Endothelial cell of umbilical vein (primary cell): Measurements from ENCODE around the gene ERI2. TPM values are rescaled to one million over a fixed set of nuclear protein-coding genes. Genes with fewer than 3 reads are reported as not detected.

ENCODE experiments used
- BruUV-seq: library from RNA; stranded (reverse); fragments of 400-500 nt; replicated peaks from 2 replicates; lab custom pipeline; 2021; lab: Mats Ljungman, UMichigan
- CTCF ChIA-PET: fragments of 300-600, 350-600 bp; sonication (Branson Sonifier 250); formaldehyde crosslinking; loops from one replicate; lab custom pipeline; 2021; ENCODE audit warnings: antibody characterized with exemption, inconsistent platforms; lab: Charles Lee
- POLR2A ChIA-PET: fragments of 300-600, 350-600 bp; sonication (Branson Sonifier 250); formaldehyde crosslinking; loops from one replicate; lab custom pipeline; 2021; ENCODE audit warnings: antibody characterized with exemption, inconsistent platforms; lab: Charles Lee
- DNase-seq: peaks from one replicate; pipeline ENCODE4 v3.0.0-alpha.2; 2011; ENCODE audit warnings: low read depth, low spot score
- FAIRE-seq: peaks from 2 replicates; lab custom pipeline; 2011; peaks lifted over from hg19 to GRCh38; lab: Jason Lieb, UNC
- H2AFZ ChIP-seq: 2 replicates; pipeline ENCODE4 v1.6.0; 2012; ENCODE audit warnings: low read depth, low read length, control low read depth, inconsistent platforms
- H3K27ac ChIP-seq: 2 replicates; pipeline ENCODE4 v1.5.1; 2011; ENCODE audit warnings: low read depth, mild to moderate bottlenecking, control low read depth, low read length, moderate library complexity; ENCODE audit not compliant: insufficient read depth
- H3K27me3 ChIP-seq, 2 experiments: 2 replicates each; pipeline versions ENCODE4 v1.6.0 to v1.6.1; 2011; ENCODE audit warnings: low read length in 2 of 2, mixed read lengths in 1 of 2; ENCODE audit not compliant: control insufficient read depth in 2 of 2, insufficient read depth in 2 of 2
- H3K36me3 ChIP-seq, 2 experiments: 2 replicates in 1 of 2; 3 replicates in 1 of 2; pipeline ENCODE4 v1.5.1; 2011; ENCODE audit warnings: low read length in 2 of 2, mild to moderate bottlenecking in 1 of 2, moderate library complexity in 1 of 2; ENCODE audit not compliant: control insufficient read depth in 2 of 2, insufficient read depth in 2 of 2; ENCODE audit errors: extremely low read depth in 1 of 2
- H3K4me1 ChIP-seq: 3 replicates; pipeline ENCODE4 v1.5.1; 2011; ENCODE audit warnings: mild to moderate bottlenecking, low read length; ENCODE audit not compliant: control insufficient read depth, insufficient read depth; ENCODE audit errors: extremely low read depth
- H3K4me2 ChIP-seq: 2 replicates; pipeline ENCODE4 v1.6.1; 2011; ENCODE audit warnings: low read length, control low read depth, mixed read lengths; ENCODE audit not compliant: insufficient read depth
- H3K4me3 ChIP-seq, 3 experiments: fragments of 200-600 bp in 1 of 3; sonication (generic), shearing (Covaris generic) in 1 of 3; replicated peaks in 1 of 3; 2 replicates each; pipeline ENCODE4 v1.5.1; 2011 to 2016; ENCODE audit warnings: control low read depth in 3 of 3, low read length in 3 of 3, mild to moderate bottlenecking in 2 of 3, inconsistent platforms in 1 of 3, low read depth in 1 of 3, moderate library complexity in 1 of 3; ENCODE audit not compliant: insufficient read depth in 1 of 3
- H3K79me2 ChIP-seq: 2 replicates; pipeline ENCODE4 v1.6.0; 2012; ENCODE audit warnings: low read length, inconsistent platforms; ENCODE audit not compliant: control insufficient read depth, insufficient read depth
- H3K9ac ChIP-seq: replicated peaks from 2 replicates; pipeline ENCODE3; 2011; ENCODE audit warnings: low read length, control low read depth; ENCODE audit not compliant: insufficient read depth; ENCODE audit errors: extremely low read depth
- H3K9me1 ChIP-seq: replicated peaks from 3 replicates; pipeline ENCODE4 v1.6.0; 2011; ENCODE audit warnings: mild to moderate bottlenecking, low read length; ENCODE audit not compliant: control insufficient read depth, insufficient read depth; ENCODE audit errors: extremely low read depth
- H3K9me3 ChIP-seq: replicated peaks from 2 replicates; pipeline ENCODE4 v1.5.1; 2012; ENCODE audit warnings: low read length, inconsistent platforms; ENCODE audit not compliant: control insufficient read depth, insufficient read depth
- H4K20me1 ChIP-seq: replicated peaks from 2 replicates; pipeline ENCODE3; 2011; ENCODE audit warnings: mild to moderate bottlenecking, low read length; ENCODE audit not compliant: control insufficient read depth, insufficient read depth; ENCODE audit errors: extremely low read depth
- CTCF ChIP-seq, 2 donors: IDR thresholded peaks; 1 replicate in 1 of 2; 2 replicates in 1 of 2; pipeline ENCODE4 v1.5.1; 2011; ENCODE audit warnings: low read length in 2 of 2, mild to moderate bottlenecking in 2 of 2, moderate library complexity in 2 of 2, control low read depth in 1 of 2, inconsistent platforms in 1 of 2, low read depth in 1 of 2; ENCODE audit not compliant: insufficient read depth in 1 of 2; ENCODE audit errors: extremely low read depth in 1 of 2
- EZH2 ChIP-seq: IDR thresholded peaks from 2 replicates; pipeline ENCODE4 v1.6.1; 2012; ENCODE audit warnings: borderline replicate concordance, low read depth, mild to moderate bottlenecking, moderate library complexity, low read length, inconsistent platforms; ENCODE audit not compliant: severe bottlenecking
- FOS ChIP-seq: IDR thresholded peaks from 2 replicates; pipeline ENCODE4 v1.6.1; 2011; ENCODE audit warnings: mild to moderate bottlenecking, low read length, moderate library complexity, borderline replicate concordance; ENCODE audit not compliant: insufficient read depth
- GATA2 ChIP-seq: IDR thresholded peaks from 2 replicates; pipeline ENCODE4 v1.7.0; 2011; ENCODE audit warnings: low read depth, mild to moderate bottlenecking, moderate library complexity, mixed read lengths, low read length; ENCODE audit not compliant: insufficient read length, insufficient read depth
- JUN ChIP-seq: IDR thresholded peaks from 2 replicates; pipeline ENCODE4 v1.6.1; 2011; ENCODE audit warnings: borderline replicate concordance, low read depth; ENCODE audit not compliant: insufficient read length, insufficient read depth
- MAX ChIP-seq: IDR thresholded peaks from 2 replicates; pipeline ENCODE4 v1.6.1; 2011; ENCODE audit not compliant: insufficient read depth, insufficient read length
- MYC ChIP-seq: IDR thresholded peaks from one replicate; pipeline ENCODE4 v1.6.1; 2011; ENCODE audit warnings: mild to moderate bottlenecking, low read depth, low read length
- POLR2AphosphoS5 ChIP-seq: IDR thresholded peaks from 2 replicates; pipeline ENCODE4 v1.6.1; 2012; ENCODE audit warnings: low read depth, mild to moderate bottlenecking, control low read depth, low read length, moderate library complexity; ENCODE audit not compliant: insufficient read depth
- dilution Hi-C: fragments of 300-500 bp; cut with MboI; formaldehyde crosslinking; loops from one replicate; pipeline ENCODE4 v1.15.0; 2019; ENCODE audit warnings: low sequenced_read_pairs; ENCODE audit not compliant: extremely low pct_ligation_motif_present
- intact Hi-C: fragments of 100-400 bp; cut with micrococcal nuclease; formaldehyde crosslinking; loops from one replicate; pipeline ENCODE4 v1.10.0; 2022
- polyA plus RNA-seq, 4 experiments: library from polyadenylated mRNA; depleted of rRNA in 3 of 4; stranded (reverse) in 3 of 4; unstranded in 1 of 4; fragments of >200 nt; gene quantifications; 2 replicates each; pipeline versions ENCODE4 v1.2.1 to v1.2.3, GENCODE V29; 2011 to 2012; ENCODE audit warnings: missing spikeins in 1 of 4
- total RNA-seq: library from RNA; stranded (reverse); gene quantifications from 2 replicates; pipeline ENCODE4 v1.2.3, GENCODE V29; 2021

Gene ERI2
- total and polyA plus RNA-seq, 2 donors (not counting 3 experiments of a cell fraction or from before 2014, with no cell fraction given), result 6.6 to 8.9 TPM

- no peak overlapping the region for H3K9ac ChIP-seq
- H3K9me1 ChIP-seq, result no peaks in the 10 kb centered on the region
- dilution Hi-C loops (no loop called here), intact Hi-C loops (loop anchor here (1.0 to 5.0 kb wide), 5 partner anchors 12 to 423 kb away; partner anchors contain the start of genes CRYM, DCUN1D3 and LYRM1)
- H3K4me2 ChIP-seq, result peak overlapping the region; percentile 30
- peak overlapping the region; percentile 66 for H3K27ac ChIP-seq
- no peaks in the 10 kb centered on the region for H4K20me1 ChIP-seq
- ChIA-PET CTCF (interaction anchor here (0.7 to 2.9 kb wide), 13 partner anchors 10 to 230 kb away, joined by 3 to 11 read pairs (median 4); no protein-coding TSS in a partner anchor), POLR2A (interaction anchor here (0.5 to 1.5 kb wide), 6 partner anchors 15 to 48 kb away, joined by 3 to 5 read pairs (median 3); partner anchors contain the start of genes DCUN1D3, ERI2, LYRM1 and REXO5)
- H3K36me3 ChIP-seq, result peaks cover 10 to 14% of the 10 kb centered on the region in 2 experiments
- no peaks in the 10 kb centered on the region for H3K27me3 ChIP-seq
- TSS peak; percentile 7 for BruUV-seq
- H3K79me2 ChIP-seq, result peaks cover 8% of the 10 kb centered on the region
- H3K4me1 ChIP-seq, result peaks cover 48% of the 10 kb centered on the region
- TF ChIP-seq MYC (no peak), GATA2 (no peak), FOS (no peak), POLR2AphosphoS5 (no peak), JUN (no peak), EZH2 (no peak), MAX (no peak), CTCF (IDR thresholded peaks at IDR 0.05; ENCODE audit: extremely low read depth in 1 of 2, insufficient read depth in 1 of 2, low read depth in 1 of 2, low read length in 2 of 2) (no peak)
- no peaks in the 10 kb centered on the region for H3K9me3 ChIP-seq
- no peak overlapping the region for H2AFZ ChIP-seq
- FAIRE-seq, result peak; percentile 90
- peak; percentile 63 for DNase-seq
- no peak overlapping the region for H3K4me3 ChIP-seq
Observed at GRCh38 chr16:20853981-20854620, 47.8 kb upstream of the ERI2 start.
